Measurements from ENCODE around the gene ZFP36.

Gene ZFP36

DNA sequence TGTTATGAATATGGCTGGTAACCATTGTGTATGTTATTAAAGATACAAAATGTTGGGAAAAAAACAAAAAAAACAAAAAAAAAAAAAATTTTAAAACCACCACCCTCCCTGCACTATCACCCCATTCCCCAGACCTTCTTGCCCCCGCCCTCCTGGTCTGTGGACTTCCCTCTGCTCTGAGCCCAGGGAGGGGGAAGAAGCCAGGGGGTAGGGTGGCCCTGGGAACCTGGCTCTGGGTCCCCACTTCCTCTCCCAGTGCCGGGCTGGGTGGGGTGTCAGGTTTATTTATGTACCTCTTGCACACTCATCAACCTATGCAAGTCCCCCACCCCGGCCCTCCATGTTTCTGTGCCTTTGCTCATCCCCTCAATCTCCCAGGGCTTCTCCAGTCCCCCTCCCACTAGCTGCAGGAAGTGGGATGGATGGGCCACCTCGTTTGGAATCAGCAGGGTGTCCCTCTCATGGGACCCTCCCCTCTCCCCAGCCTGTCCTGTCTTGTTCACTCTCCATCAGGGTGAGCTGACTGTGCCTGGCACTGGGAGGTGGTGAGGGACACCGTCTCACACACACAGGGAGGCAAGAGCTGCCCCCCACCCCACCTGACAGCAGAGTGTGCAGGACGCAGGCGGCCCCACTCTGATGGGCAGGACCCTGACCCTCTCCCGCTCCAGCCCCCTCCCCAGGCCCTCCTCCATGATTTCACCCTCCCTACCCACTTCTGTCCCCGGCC is 21.6 kb upstream of the ZFP36 start:
- no peak for DNase-seq

DNA sequence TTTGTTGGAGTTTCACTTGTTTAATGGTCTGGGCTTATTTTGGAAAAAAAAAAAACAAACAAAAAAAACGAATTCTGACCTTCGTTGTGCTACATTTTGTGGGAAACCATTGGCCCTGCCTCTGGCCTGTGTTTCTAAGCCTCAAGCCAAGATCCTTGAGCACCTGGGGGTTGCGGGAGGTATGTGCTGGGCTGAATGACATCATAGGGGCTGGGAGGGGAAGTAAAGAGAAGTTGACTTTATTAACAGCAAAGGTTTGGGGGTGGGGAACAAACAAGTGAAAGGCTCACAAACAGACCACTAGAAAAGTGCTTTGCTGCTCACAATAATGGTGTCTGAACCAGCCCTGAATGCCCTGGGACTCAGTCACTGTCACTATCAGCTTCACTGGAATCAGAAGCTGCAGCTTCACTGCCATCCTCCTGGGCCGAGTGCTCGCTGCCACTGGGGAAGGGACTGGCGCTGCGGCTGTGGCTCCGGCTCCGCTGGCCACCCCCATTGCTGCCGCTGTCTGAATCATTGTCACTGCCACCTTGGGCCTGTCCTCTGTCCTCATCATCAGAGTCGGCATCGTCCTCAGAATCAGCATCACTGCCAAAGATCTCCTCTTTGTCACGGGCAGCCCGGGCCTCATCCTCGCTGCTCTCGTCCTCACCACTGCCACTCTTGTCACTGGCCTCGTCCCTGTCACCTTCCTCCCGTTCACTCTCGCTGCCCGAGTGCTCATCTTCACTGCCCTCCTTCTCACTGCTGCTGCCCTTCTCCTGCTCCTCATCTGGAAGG is 20.8 kb upstream of the ZFP36 start:
- DNase-seq = no peak

DNA sequence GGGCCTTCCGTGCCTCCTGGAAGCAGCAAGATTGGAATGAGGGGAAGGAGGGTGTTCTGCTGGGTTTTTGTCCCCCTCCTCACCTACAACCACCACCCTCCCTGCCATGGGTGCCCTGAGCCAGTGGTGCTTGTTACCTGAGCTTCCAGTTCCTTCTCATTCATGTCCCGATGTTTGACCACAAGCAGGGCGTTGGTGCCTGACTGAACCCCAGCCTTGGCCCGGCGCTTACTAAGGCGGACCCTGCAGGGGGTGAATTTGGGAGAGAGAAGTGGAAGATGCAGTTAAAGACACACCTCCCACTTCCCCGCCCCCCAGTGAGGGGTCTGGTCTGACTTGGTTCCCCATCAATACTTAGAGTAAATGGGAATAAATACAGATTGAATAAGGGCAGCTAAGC is 20.1 kb upstream of the ZFP36 start:
- no peak for DNase-seq

DNA sequence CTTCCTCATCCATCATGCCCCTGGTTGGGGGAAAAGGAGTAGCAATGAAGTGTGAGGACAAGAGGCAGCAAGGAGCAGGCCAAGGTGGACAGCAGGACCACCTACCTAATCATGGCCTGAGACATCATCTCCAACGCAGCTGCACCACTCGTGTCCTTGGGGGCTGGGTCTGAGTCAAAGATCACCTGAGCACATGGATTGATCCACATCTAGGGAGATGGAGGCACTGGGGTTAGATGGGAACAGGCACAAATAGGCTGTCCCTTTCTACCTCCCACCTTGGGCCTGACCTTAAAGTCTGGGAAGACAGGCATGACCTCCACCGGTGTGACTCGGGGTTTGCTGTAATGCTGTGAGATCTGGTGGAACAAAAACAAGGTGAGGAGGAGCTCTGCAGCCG is 18.0 kb upstream of the ZFP36 start:
- DNase-seq = no peak

DNA sequence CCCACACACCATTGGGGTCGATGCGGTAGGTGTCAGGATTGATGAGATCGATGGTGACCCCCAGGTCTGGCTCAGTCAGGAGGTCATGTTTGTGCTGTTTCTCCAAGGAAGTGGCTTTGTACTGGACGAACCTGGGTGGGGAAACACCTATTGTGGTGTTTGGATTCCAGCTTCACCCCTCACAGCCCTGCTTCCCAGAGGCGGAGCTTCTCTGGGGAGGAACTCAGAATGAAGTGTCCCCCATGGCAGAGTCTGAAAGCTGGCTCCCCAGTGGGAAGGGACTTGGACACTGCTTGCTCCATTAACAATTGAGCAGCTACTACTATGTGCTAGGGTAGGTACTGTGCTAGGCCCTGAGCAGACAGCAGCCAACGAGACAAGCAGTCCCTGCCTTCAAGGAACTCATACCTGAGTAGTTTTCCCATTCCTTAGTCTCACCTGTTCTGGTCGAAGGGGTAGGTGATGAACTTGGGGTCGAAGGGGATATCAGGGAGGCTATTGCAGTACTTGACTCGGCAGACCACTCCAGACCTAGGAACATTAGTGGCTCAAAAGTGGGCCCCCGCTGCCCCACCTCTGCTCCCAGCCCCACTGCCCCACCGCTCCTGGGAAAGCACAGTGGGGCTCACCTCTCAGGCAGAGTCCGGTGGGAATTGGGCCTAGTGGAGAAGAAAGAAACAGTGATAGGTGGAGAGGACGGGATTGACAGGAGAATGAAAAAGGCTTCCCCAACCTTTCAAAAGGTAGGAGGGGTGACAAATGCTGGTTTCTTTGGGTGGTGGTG is 16.8 kb upstream of the ZFP36 start:
- no peak for DNase-seq

DNA sequence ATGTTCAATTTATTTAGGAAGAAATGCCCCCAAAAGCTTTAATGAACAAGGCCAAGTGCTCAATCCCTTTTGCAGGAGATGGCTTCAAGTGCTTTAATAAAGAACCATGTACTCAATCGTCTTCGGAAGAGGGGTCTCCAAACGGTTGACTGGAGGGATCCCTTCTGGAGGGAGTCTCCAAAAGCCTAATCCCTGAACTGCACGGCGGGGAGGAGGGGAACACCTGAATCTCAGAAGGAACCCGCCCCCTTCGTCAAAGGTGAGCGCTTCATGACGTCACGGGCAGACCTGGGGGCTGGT is 16.2 kb upstream of the ZFP36 start:
- DNase-seq = no peak

DNA sequence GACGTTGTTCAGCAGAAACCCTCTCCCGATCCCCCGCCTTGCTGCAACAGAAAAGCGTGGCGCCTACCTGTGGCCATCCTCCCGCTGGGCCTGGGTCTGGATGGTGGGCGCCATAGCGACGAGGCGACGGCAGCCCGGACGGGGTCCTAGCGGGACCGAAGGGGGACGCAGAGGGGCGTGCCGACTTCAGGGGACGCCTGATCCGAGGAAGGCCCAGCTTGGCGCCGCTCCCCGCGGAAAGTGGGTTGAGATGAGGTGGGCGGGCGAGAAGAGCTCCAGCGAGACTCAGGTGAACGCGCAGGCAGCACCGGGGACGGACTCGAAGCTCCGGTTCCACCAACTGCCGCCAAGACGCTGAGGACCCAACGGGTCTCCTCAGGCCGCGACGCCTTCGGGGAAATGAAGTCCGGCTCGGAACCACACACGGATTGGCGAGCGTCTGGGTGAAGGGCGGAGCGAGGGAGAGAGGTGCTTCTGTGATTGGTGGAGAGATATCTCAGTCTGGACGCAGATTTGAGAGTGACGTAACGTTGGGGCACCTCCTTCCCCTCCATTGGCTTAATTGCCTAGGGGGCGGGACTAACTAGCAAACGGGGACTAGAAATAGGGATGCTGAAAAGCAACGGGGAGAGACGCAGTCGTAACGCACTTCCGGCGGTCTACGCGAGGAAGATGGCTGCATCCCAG is 15.8 kb upstream of the ZFP36 start, which contains the start of the genes MED29 and PAF1:
Gene MED29 (plus strand): TSS at position 628 of the 687 bp plus-strand sequence. CDS start 45 bp downstream, at position 673.
Gene PAF1 (minus strand): TSS at position 356 of the 687 bp plus-strand sequence. CDS start 242 bp downstream, at position 114.
- peak; percentile 99 for DNase-seq

DNA sequence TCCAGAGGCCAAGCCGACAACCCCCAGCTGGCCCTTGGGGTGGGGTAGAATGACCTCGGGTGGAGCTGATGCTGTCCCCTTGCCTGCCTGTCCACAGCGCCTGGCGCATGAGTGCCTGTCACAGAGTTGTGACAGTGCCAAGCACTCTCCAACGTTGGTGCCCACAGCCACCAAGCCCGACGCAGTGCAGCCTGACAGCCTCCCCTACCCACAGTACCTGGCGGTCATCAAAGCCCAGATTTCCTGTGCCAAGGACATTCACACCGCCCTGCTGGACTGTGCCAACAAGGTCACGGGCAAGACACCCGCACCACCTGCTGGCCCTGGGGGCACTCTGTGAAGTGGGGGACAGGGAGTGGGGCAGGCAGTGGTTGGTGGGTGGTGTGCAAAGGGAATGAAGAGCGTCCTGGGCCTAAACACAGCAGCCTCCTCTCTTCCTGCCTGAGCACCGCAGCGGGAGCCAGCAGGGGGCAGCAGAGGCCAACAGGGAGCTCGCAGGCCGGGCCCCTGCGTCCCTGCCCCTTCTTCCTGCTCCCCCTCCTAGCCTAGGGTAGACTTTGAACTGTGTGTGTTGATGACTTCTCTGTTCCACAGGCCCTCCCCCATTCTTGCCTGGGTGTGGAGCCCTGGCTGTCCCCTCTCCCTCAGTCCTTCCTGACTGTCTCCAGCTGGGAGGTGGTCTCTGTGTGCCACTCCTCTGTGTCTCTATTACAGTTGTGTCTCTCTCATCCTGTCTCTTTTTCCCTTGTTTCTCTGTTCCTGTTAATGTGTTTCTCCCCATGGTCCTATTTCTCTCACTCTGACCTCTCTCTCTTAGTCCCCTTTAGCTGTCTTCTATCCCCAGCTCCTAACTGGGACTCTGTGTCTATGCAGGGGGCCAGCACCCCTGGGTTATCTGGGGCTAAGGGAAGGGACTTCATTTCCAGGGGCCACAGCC is 9.0 kb upstream of the ZFP36 start:
- DNase-seq = peak; percentile 91

DNA sequence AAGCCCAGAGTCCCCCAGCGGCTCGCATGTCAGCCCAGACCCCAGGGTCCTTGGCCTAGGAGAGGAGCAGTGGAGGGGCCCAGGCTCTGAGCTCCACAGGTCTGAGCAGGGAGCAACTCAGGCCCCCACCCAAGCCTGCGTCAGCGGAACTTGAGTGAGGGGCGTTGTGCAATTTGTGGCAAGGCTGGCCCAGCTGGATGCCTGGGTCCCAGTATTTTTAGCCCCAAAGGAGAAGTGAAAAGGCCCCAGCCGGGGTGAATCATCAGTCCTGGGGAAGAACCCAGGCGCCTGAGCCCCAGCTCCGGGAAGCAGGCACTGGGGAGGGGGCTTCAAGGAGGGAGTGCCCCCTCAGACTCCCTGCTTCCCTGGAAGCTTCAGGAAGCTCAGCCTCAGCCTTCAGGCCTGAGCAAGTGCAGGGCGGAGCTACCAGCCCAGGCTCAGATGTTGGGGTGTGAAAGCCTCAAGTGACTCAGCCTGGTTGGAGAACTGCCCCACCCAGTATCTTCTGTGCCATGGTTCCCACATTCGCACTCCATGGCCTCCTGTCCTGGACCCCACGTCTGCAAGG is 8.3 kb upstream of the ZFP36 start:
- DNase-seq = no peak

DNA sequence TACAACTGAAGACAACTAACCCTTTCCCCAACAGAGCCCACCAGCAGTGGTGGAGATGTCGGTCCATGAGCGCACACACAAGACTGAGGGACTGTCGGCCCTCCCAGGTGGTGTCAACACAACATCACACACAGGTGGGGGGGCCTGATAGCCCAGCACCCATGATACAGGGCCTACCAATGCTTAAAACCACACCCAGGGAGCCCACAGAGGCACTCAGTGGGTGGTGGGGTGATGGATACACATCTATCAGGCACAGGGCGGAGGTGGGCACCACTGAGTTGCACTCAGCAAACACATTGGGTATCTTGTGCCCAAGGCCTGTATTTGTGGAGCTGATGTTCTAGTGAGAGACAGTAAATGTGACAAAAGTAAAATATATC is 7.0 kb upstream of the ZFP36 start:
- DNase-seq = no peak

DNA sequence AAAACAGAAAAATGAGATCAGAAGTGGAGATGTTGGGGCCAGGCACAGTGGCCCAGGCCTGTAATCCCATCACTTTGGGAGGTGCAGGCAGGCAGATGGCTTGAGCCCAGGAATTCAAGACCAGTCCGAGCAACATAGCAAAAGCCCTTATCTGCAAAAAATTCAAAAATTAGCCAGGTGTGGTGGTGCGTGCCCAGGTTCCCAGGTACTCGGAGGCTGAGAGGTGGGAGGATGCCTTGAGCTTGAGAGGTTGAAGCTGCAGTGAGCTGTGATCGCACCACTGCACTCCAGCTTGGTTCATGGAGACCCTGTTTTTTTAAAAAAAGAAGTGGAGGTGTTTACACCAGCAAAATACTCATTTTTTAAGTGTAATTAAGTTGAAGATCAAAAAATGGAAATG is 6.6 kb upstream of the ZFP36 start:
- no peak for DNase-seq

DNA sequence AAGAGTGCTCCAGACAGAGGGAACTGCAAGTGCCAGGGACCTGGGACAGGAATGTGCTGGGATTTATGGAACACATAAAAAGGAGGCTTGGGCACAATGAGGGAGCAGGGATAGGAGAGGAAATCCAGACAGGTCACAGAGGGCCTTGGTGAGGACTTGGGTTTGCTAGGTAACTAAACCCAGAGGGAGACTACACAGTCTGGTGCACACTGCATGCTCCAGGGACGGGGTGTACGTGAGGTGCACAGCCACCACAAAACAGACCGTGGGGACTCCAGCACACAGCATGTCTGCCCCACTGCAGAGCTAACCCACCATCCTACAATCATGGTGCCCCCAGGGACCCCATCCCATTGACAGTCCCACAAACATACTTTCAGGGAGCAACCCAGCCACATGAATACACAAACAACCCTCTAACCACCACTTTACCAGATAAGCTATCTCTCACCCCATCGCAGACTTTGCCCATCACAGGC is 5.5 kb upstream of the ZFP36 start:
- DNase-seq = no peak

DNA sequence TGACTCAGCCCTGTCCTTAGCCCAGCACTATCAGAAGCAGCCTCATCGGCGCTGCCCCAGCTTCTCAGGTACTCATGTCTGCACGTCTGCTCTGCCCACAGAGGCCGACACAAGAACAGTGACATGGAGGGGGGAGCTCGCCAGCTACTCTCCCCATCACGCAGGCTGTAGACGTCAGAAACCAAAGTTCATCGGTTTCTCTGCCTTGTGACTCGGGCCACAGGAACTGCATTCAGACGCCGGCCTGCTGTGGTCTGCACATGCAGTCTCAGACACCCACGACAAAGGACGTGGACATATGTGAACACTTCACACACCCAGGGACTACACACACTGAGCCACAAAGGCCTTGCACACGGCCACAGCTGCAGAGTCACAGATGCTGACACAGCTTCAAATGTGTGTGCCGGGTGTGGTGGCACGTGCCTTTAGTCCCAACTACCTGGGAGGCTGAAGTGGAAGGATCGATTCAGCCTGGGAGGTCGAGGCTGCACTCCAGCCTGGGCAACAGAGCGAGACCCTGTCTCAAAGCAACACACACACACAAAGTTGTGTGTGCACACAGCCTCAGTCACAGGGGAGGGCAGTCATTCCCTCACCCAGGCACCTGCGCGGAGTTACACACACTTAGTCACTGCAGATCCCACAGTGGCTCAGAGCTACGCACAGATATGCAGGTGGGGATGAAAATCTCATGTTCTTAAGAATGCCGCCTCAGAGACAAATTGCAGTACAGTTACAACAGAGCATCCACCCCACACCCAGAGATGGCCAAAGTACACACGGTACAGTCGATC is 4.9 kb upstream of the ZFP36 start:
- no peak for DNase-seq

DNA sequence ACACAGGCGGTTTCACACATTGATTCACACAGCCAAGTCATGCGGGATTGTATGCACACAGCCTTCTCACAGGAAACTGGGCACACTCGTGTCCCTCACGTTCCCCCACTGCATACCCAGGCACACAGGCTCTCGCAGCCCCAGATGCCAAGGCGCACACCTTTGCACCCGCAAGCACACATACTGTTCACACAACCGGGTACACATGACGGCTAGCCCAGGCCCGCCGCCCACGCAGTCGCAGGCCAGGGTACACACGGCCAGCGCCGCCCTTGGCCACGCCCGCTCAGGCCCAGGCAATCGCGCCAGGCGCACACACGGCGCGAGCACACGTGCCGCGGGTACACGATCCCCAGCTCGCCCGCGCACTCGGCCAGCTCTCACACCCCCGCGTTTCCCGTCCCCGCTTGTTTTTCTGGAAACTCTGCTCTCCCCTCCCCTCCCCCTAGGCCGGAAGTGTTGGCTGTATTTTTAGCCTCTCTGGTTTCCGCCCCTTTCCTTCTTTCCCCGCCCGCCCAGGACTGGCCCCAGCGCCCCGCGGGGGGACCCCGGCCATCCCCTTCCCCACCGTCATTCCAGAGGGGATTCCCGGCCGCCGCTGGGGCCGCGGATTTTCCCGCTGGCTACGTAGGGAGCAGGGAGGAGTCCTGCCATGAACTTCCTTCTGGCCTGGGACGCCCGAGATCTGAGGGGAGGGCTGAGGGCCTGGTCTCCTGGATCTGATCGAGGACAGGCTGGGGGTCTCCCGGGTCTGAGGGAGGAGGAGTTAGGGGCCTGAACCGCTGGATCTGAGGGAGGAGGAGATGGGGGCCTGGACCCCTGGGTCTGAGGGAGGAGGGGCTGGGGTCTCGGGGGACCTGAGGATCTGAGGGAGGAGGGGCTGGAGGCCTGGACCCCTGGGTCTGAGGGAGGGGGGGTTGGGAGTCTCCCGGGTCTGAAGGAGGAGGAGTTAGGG is 4.0 kb upstream of the ZFP36 start:
- DNase-seq = peak; percentile 95

DNA sequence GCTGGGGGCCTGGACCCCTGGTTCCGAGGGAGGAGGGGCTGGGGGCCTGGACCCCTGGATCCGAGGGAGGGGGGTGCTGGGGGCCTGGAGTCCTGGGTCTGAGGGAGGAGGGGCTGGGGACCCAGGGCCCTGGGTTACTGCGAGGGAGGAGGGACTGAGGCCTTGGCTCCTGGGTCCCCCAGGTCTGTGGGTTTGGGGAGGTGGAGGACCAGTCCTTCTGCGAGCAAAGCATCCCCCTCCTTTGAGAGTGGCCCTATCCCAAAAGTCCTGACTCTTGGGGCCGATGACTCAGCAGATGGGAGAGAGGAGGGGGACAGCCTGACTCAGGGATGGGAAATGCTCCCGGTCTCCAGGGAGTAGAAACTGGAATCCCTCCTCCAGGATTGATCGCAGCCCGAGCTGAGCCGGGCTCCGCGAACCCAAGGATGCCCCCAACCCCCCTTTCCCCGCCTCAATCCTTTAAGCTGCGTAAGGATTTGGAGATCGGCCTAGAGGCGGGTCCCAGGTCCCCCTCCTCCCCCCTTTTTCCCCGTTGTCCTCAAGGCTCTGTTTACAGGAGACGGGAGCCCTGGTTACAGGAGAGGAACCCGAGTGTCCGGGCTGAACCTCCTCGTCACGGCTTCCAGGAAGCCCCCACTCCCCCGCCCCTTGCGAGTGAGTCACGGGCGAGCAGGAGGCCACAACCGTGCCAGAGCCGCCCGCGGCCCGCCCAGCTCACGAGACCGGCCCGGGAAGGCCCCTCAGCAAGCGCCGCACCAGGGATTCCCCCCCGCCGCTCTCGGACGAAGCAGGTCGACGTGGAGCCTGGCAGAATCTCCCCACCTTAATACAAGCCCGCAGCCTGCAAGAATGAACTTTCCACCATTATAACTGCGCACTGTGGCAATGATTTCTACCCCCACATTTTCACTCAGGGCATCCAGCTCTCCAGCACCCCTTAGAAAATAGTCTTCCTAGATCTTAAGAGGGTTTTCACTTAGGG is 3.0 kb upstream of the ZFP36 start:
- peak; percentile 98 for DNase-seq

DNA sequence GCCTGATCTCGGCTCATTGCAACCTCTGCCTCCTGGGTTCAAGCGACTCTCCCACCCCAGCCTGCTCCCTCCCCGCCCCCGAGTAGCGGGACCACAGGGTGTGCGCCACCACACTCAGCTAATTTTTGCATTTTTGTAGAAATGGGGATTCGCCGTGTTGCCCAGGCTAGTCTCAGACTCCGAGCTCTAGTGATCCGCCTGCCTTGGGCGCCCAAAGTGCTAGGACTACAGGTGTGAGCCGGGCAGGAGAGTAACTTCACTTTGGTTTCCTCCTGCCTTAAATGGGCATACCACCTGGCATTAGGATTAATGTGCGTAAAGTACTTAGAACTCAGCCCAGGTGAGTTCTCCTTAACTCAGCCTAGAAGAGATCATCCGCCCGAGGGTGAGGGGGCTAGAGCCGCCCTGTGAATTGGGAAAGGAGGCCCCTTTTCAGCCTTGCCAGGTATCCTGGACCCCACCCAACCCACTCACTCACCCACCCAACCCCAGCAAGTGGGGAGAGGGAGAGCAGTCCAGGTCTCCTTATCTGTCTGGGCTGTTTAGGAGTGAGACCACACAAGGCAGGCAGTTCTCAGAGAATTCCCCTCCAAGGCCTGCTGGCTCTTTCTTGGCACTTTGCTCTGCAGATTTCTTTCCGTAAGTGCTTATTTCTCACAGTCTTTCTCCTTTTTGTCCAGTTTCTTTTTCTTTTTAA is 1.2 kb upstream of the ZFP36 start:
- no peak for DNase-seq

DNA sequence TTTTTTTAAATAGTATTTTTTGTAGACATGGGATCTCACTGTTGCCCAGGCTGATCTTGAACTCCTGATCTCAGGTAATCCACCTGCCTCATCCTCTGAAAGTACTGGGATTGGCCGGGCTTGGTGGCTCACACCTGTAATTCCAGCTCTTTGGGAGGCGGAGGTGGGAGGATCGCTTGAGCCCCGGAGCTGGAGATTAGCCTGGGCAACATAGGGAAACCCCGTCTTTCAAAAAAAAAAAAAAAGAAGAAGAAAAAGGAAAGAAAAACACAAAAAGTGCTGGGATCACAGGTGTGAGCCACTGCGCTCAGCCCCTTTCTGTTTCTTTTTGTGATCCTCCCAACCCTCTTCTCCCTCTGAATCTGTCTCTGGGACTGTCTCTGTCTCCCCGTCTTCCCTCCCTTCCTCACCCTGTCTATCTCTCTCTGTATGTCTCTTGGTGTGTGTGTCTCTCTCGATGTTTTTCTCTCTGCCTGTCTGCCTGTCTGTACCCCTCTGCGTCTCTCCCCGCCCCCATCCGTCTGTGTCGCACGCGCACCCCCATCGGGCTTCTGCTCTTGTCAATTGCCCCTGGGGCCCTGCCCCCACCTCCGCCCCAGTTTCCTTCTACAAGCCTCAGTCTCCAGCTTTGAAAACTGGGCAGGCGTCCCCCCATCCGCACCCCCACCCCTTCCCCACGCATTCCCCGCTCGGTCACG is 540 bp upstream of the ZFP36 start:
- DNase-seq = no peak

All from right hindlimb (tissue), 1 donor.